HCT116 (cell line): ENCODE measurements around the gene KIRREL2. TPM values are rescaled to one million over a fixed set of nuclear protein-coding genes. Genes with fewer than 3 reads are reported as not detected.
"Not testable (repeated sequence)": the region's sequence is repeated elsewhere in the genome, so short reads cannot be mapped to it uniquely, and the experiment has no call there.

ENCODE experiments used
- ATAC-seq: fragments of 200-7000 bp; cut with Tn5 transposase; 2 replicates; pipeline ENCODE4 v1.9.1; 2020; ENCODE audit warnings: mild to moderate bottlenecking, moderate library complexity
- BruUV-seq: library from RNA; stranded (reverse); fragments of 400-500 nt; replicated peaks from 2 replicates; lab custom pipeline; 2021; lab: Mats Ljungman, UMichigan
- CTCF ChIA-PET: fragments of 300-600 bp; sonication (Branson Sonifier 250); formaldehyde crosslinking; loops from one replicate; lab custom pipeline; 2021; ENCODE audit warnings: antibody characterized with exemption; lab: Charles Lee
- POLR2A ChIA-PET: fragments of 300-600, 350-600 bp; sonication (Branson Sonifier 250); formaldehyde crosslinking; loops from one replicate; lab custom pipeline; 2021; ENCODE audit warnings: antibody characterized with exemption; lab: Charles Lee
- RAD21 ChIA-PET, 2 experiments: fragments of 300-600 bp; sonication (Branson Sonifier 250); formaldehyde crosslinking; loops; one replicate each; lab custom pipeline; 2023; ENCODE audit warnings: low total read pairs in 2 of 2; ENCODE audit not compliant: uncharacterized antibody in 2 of 2, unreplicated experiment in 2 of 2, low non-redundant PET in 1 of 2; lab: Charles Lee
- DNase-seq: peaks from one replicate; pipeline ENCODE4 v3.0.0-alpha.2; 2010; ENCODE audit warnings: low read depth, low spot score
- H2AFZ ChIP-seq: fragments of 200-600 bp; shearing (Covaris generic), sonication (generic); 2 replicates; pipeline ENCODE4 v1.6.1; 2017; ENCODE audit warnings: low read depth, mixed run types, mixed read lengths, antibody characterized with exemption, low read length; ENCODE audit not compliant: poor library complexity, severe bottlenecking
- H3K27ac ChIP-seq: 2 replicates; pipeline ENCODE4 v1.5.1; 2012; ENCODE audit warnings: low read depth, low read length
- H3K27me3 ChIP-seq: fragments of 200-600 bp; sonication (generic); 2 replicates; pipeline ENCODE4 v1.6.1; 2016; ENCODE audit warnings: mixed run types, low read length, mixed read lengths; ENCODE audit not compliant: insufficient read depth
- H3K36me3 ChIP-seq, 2 experiments: fragments of 200-500 bp in 1 of 2; fragments of 200-600 bp in 1 of 2; sonication (Bioruptor generic) in 1 of 2; sonication (generic) in 1 of 2; 2 replicates each; pipeline versions ENCODE4 v1.5.1 to v1.6.1; 2014 to 2016; ENCODE audit warnings: low read length in 2 of 2, inconsistent platforms in 1 of 2, mixed read lengths in 1 of 2, mixed run types in 1 of 2; ENCODE audit not compliant: insufficient read depth in 2 of 2, control insufficient read depth in 1 of 2
- H3K4me1 ChIP-seq, 2 experiments: fragments of 200-600 bp in 1 of 2; sonication (generic) in 1 of 2; 2 replicates each; pipeline versions ENCODE4 v1.5.1 to v1.6.1; 2012 to 2017; ENCODE audit warnings: low read length in 2 of 2, inconsistent platforms in 1 of 2, mild to moderate bottlenecking in 1 of 2, mixed read lengths in 1 of 2, mixed run types in 1 of 2, moderate library complexity in 1 of 2; ENCODE audit not compliant: insufficient read depth in 2 of 2, control insufficient read depth in 1 of 2
- H3K4me2 ChIP-seq: fragments of 200-600 bp; sonication (generic); 2 replicates; pipeline ENCODE4 v1.6.1; 2017; ENCODE audit warnings: mixed run types, low read length, mixed read lengths
- H3K4me3 ChIP-seq, 2 experiments: fragments of 200-600 bp in 1 of 2; sonication (generic) in 1 of 2; replicated peaks in 1 of 2; 2 replicates each; pipeline ENCODE4 v1.5.1; 2011 to 2016; ENCODE audit warnings: low read length in 2 of 2, control low read depth in 1 of 2, low read depth in 1 of 2, mild to moderate bottlenecking in 1 of 2, mixed read lengths in 1 of 2, mixed run types in 1 of 2
- H3K79me2 ChIP-seq: fragments of 200-600 bp; sonication (generic); 2 replicates; pipeline ENCODE4 v1.6.1; 2017; ENCODE audit warnings: mild to moderate bottlenecking, mixed run types, low read length, moderate library complexity, mixed read lengths; ENCODE audit not compliant: insufficient read depth
- H3K9ac ChIP-seq: fragments of 200-600 bp; sonication (generic); 2 replicates; pipeline ENCODE4 v1.6.1; 2016; ENCODE audit warnings: low read length, mixed read lengths
- H3K9me2 ChIP-seq: fragments of 200-600 bp; sonication (generic), shearing (Covaris generic); 2 replicates; pipeline ENCODE4 v1.6.1; 2017; ENCODE audit warnings: mixed run types, mild to moderate bottlenecking, moderate library complexity; ENCODE audit not compliant: insufficient read depth
- H3K9me3 ChIP-seq, 2 experiments: fragments of 200-500 bp in 1 of 2; fragments of 200-600 bp in 1 of 2; sonication (Bioruptor generic) in 1 of 2; sonication (generic) in 1 of 2; 2 replicates each; pipeline ENCODE4 v1.6.1; 2014 to 2017; ENCODE audit warnings: low read length in 2 of 2, mixed read lengths in 2 of 2, inconsistent platforms in 1 of 2, low read depth in 1 of 2, mild to moderate bottlenecking in 1 of 2, mixed run types in 1 of 2, moderate library complexity in 1 of 2; ENCODE audit not compliant: control insufficient read depth in 1 of 2, insufficient read depth in 1 of 2
- H4K20me1 ChIP-seq: fragments of 200-600 bp; sonication (generic), shearing (Covaris generic); 2 replicates; pipeline ENCODE4 v1.6.1; 2017; ENCODE audit warnings: mixed run types, mild to moderate bottlenecking, moderate library complexity; ENCODE audit not compliant: insufficient read depth
- CBX3 ChIP-seq: IDR thresholded peaks from 2 replicates; pipeline ENCODE4 v1.6.1; 2012; ENCODE audit warnings: low read depth
- ELF1 ChIP-seq: IDR thresholded peaks from 2 replicates; pipeline ENCODE4 v1.6.1; 2012; ENCODE audit warnings: low read depth, borderline replicate concordance
- EZH2phosphoT487 ChIP-seq: fragments of 200-600 bp; IDR thresholded peaks from 2 replicates; pipeline ENCODE4 v1.6.1; 2018; ENCODE audit warnings: antibody characterized with exemption, borderline replicate concordance
- FOSL1 ChIP-seq: IDR thresholded peaks from 2 replicates; pipeline ENCODE4 v1.6.1; 2012; ENCODE audit warnings: low read depth
- JUND ChIP-seq: IDR thresholded peaks from 2 replicates; pipeline ENCODE4 v1.6.1; 2012
- POLR2A ChIP-seq: IDR thresholded peaks from 2 replicates; pipeline ENCODE4 v1.7.0; 2011; ENCODE audit warnings: borderline replicate concordance; ENCODE audit not compliant: insufficient read depth, insufficient read length; ENCODE audit errors: extremely low read depth
- RAD21 ChIP-seq: IDR thresholded peaks from 2 replicates; pipeline ENCODE4 v1.6.1; 2012; ENCODE audit warnings: low read depth, mild to moderate bottlenecking
- SRF ChIP-seq: IDR thresholded peaks from 2 replicates; pipeline ENCODE4 v1.6.1; 2012; ENCODE audit warnings: low read depth
- TCF7L2 ChIP-seq: IDR thresholded peaks from 2 replicates; pipeline ENCODE4 v1.7.0; 2011; ENCODE audit warnings: borderline replicate concordance, inconsistent platforms; ENCODE audit not compliant: insufficient read depth, insufficient read length; ENCODE audit errors: extremely low read depth
- ZNF274 ChIP-seq: fragments of 200-500 bp; sonication (Bioruptor generic); IDR thresholded peaks from 2 replicates; pipeline ENCODE4 v1.6.1; 2014; ENCODE audit warnings: mild to moderate bottlenecking, low read depth, low read length, inconsistent platforms
- intact Hi-C: fragments of 100-400 bp; cut with micrococcal nuclease; formaldehyde crosslinking; loops from 2 replicates; pipeline ENCODE4 v1.10.0; 2022
- total RNA-seq: library from RNA; stranded (reverse); gene quantifications from one replicate; pipeline ENCODE4 v1.2.1, GENCODE V29; 2021; ENCODE audit not compliant: unreplicated experiment
- TF ChIP-seq, protein P1 (sequence below): IDR thresholded peaks from 2 replicates; pipeline ENCODE4 v1.6.1; 2012
- TF ChIP-seq, protein P2 (sequence below): IDR thresholded peaks from 2 replicates; pipeline ENCODE4 v1.6.1; 2012
- TF ChIP-seq, protein P3 (sequence below): IDR thresholded peaks from 2 replicates; pipeline ENCODE4 v1.6.1; 2011; ENCODE audit warnings: mild to moderate bottlenecking, low read length, moderate library complexity; ENCODE audit not compliant: insufficient replicate concordance; ENCODE audit errors: extremely low read depth

The KIRREL2 gene
- total RNA-seq, 1 experiment from 2014 or later = 1.3 TPM

DNA sequence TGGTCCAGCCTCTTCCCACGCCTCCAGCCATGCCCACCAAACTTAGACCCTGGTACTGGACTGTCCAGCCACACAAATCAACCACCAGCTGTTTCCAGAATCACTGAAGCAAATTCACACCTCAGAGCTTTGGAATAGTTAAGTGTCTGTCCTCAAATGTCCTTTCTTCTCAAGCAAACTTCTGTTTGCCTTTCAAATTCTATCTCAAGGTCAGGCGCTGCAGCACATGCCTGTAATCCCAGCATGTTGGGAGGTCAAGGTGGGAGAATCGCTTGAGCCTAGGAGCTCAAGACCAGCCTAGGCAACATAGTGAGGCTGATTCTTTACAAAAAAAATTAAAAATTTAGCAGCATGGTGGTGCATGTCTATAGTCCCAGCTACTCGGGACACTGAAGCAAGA, 24.7 kb upstream of the KIRREL2 start:
- ChIA-PET POLR2A (no interaction called here), RAD21 (no interaction called here), CTCF (no interaction called here)
- Histone ChIP-seq H4K20me1 (no peaks in the 10 kb centered on the region), H3K4me1 (no peaks in the 10 kb centered on the region), H3K27ac (no peak overlapping the region), H3K9me3 (no peaks in the 10 kb centered on the region), H3K4me3 (no peak overlapping the region), H3K27me3 (peaks cover 38% of the 10 kb centered on the region; the same call in 1 of the 2 replicates), H3K36me3 (no peaks in the 10 kb centered on the region), H3K9me2 (no peaks in the 10 kb centered on the region), H2AFZ (no peak overlapping the region), H3K4me2 (no peak overlapping the region), H3K9ac (no peak overlapping the region), H3K79me2 (no peaks in the 10 kb centered on the region)
- intact Hi-C loops = no loop called here
- no TSS peak for BruUV-seq
- ATAC-seq (no peak), DNase-seq (no peak)
- no peak for TF ChIP-seq RAD21
- TF ChIP-seq CBX3 = no peak
- TF ChIP-seq POLR2A = no peak
- TF ChIP-seq JUND = no peak
- TF ChIP-seq, protein P1, sequence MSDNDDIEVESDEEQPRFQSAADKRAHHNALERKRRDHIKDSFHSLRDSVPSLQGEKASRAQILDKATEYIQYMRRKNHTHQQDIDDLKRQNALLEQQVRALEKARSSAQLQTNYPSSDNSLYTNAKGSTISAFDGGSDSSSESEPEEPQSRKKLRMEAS = no peak
- no peak for TF ChIP-seq ELF1
- no peak for TF ChIP-seq FOSL1
- TF ChIP-seq ZNF274 = no peak

DNA sequence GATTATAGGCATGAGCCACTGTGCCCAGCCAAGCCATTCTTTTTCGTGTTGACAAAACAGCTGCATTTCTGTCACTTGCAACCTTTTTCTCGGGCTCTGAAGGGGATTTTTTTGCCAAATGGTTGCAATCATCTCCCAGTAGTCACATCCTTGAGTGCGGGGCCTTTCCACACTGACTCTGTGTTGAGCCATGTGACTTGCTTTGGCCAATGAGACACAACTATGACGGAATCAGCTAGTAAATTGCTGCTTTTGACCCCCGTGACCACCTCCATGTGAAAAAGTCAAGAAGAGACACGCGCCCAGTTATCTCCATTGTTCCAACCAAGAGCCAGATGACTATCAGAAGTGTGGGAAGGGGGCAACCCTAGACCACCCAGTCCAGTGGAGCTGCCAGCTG, 22.7 kb upstream of the KIRREL2 start:
- Histone ChIP-seq H3K36me3 (no peaks in the 10 kb centered on the region), H3K27me3 (peaks cover 39% of the 10 kb centered on the region; the same call in 1 of the 2 replicates), H3K4me1 (no peaks in the 10 kb centered on the region), H3K9me3 (no peaks in the 10 kb centered on the region), H3K27ac (no peak overlapping the region), H3K9ac (no peak overlapping the region), H2AFZ (no peak overlapping the region), H3K4me3 (no peak overlapping the region), H4K20me1 (no peaks in the 10 kb centered on the region), H3K9me2 (no peaks in the 10 kb centered on the region), H3K79me2 (no peaks in the 10 kb centered on the region), H3K4me2 (no peak overlapping the region)
- DNase-seq (no peak), ATAC-seq (no peak)
- intact Hi-C loops = no loop called here
- ChIA-PET RAD21 (no interaction called here), CTCF (no interaction called here), POLR2A (no interaction called here)
- no peak for TF ChIP-seq SRF
- no peak for TF ChIP-seq POLR2A
- no peak for TF ChIP-seq ZNF274
- TF ChIP-seq, protein P2, sequence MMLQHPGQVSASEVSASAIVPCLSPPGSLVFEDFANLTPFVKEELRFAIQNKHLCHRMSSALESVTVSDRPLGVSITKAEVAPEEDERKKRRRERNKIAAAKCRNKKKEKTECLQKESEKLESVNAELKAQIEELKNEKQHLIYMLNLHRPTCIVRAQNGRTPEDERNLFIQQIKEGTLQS = no peak
- TF ChIP-seq, protein P3, sequence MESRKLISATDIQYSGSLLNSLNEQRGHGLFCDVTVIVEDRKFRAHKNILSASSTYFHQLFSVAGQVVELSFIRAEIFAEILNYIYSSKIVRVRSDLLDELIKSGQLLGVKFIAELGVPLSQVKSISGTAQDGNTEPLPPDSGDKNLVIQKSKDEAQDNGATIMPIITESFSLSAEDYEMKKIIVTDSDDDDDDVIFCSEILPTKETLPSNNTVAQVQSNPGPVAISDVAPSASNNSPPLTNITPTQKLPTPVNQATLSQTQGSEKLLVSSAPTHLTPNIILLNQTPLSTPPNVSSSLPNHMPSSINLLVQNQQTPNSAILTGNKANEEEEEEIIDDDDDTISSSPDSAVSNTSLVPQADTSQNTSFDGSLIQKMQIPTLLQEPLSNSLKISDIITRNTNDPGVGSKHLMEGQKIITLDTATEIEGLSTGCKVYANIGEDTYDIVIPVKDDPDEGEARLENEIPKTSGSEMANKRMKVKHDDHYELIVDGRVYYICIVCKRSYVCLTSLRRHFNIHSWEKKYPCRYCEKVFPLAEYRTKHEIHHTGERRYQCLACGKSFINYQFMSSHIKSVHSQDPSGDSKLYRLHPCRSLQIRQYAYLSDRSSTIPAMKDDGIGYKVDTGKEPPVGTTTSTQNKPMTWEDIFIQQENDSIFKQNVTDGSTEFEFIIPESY = no peak
- TF ChIP-seq, protein P1 = no peak
- TF ChIP-seq JUND = no peak
- no peak for TF ChIP-seq EZH2phosphoT487
- TF ChIP-seq TCF7L2 = no peak
- no TSS peak for BruUV-seq

DNA sequence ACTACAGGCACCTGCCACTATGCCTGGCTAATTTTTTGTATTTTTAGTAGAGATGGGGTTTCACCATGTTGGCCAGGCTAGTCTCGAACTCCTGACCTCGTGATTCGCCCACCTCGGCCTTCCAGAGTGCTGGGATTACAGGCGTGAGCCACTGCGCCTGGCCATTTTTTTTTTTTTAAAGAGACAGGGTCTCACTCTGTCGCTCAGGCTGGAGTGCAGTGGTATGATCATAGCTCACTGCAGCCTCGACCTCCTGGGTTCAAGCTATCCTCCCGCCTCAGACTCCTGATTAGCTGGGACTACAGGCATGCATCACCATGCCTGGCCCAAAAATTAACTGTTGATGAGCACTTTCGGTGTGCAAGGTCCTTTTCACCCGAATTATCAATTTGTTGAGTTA, 20.6 kb upstream of the KIRREL2 start:
- H3K9ac ChIP-seq, POLR2A ChIA-PET, H3K9me2 ChIP-seq, ATAC-seq, H4K20me1 ChIP-seq, RAD21 ChIA-PET, CTCF ChIA-PET, intact Hi-C loops, H3K36me3 ChIP-seq, H3K4me1 ChIP-seq, H2AFZ ChIP-seq, H3K79me2 ChIP-seq, H3K4me3 ChIP-seq, BruUV-seq, DNase-seq, H3K4me2 ChIP-seq, H3K27ac ChIP-seq, H3K9me3 ChIP-seq: not testable (repeated sequence)
- H3K27me3 ChIP-seq = peaks cover 32% of the 10 kb centered on the region; the same call in 1 of the 2 replicates
